NCI-H2081 (cell line): ENCODE measurements around the gene EXOSC7.
"Not testable (repeated sequence)": the region's sequence is repeated elsewhere in the genome, so short reads cannot be mapped to it uniquely, and the experiment has no call there.

Experiments
- DNase-seq, 2 experiments: peaks; one replicate each; lab custom pipeline; 2025; lab: John Stamatoyannopoulos, UW

The EXOSC7 gene

DNA sequence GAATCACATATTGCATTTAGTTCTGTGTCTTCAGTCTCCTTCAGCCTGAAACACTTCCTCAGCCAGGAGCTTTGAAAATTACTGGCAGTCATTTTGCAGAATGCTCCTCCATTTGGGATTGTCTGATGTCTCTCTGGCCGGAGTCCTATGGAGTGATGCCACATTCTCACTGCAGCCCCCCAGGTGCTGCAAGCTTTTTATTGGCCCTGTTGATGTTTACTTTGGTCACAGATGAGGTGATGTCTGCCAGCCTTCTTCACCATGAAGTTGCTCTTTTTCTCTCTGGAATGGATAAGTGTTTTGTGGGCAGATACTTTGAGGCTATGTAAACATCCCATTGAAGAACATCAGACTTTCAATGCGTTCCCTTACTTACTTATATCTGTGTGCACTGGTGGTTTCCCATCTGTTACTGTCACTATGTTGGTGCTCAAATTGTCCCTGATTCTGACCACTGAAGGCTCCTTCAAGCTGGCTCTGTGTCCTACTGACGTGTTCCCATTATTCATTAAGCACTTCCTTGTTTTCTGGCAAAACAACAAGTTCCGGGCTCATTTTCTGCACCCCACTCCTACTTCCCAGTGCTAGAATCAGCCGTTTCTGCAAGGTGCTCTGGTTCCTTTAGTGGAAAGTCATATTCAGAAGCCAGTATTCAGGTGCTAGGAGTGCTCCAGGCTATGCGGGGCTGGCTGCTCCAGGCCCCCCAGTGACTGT, 48.7 kb downstream of the EXOSC7 start:
- DNase-seq, result no peak

DNA sequence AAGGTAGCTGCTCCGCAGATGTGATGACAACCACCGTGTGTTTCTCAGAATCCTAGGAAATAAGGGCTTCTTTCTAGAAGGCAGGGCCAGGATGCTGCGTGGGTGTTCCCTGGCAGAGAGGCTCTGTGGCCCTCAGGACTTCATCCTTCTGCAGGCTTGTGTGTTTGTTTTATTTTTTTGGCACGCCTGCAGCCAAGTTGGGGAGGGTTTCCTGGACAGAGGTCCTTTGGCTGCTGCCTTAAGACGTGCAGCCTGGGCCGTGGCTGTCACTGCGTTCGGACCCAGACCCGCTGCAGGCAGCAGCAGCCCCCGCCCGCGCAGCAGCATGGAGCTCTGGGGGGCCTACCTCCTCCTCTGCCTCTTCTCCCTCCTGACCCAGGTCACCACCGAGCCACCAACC, 50.0 kb downstream of the EXOSC7 start, which contains the start of gene CLEC3B:
CLEC3B (plus strand) TSS at position 266 of the 400 bp plus-strand sequence; CDS start at position 326, 60 bp downstream.
- DNase-seq, result no peak

DNA sequence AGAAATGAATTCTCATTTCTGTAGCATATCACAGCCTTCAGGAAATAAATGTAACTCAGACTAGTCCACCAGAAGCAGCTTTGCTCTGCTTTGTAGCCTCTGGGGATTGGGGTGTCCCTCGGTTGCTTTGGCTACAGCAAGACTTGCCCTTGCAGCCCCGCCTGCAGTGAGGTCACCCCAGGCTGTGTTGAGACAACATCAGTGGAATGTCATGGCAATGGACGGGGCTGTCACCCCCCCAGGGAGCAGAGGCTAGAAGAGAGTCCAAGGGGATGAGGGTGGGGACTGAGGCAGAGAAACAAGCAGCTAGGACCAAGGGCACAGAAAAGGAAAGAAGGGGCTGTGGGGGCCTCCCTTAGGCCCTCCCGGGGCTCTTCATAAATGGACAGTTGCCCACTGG, 50.9 kb downstream of the EXOSC7 start:
- no peak for DNase-seq

DNA sequence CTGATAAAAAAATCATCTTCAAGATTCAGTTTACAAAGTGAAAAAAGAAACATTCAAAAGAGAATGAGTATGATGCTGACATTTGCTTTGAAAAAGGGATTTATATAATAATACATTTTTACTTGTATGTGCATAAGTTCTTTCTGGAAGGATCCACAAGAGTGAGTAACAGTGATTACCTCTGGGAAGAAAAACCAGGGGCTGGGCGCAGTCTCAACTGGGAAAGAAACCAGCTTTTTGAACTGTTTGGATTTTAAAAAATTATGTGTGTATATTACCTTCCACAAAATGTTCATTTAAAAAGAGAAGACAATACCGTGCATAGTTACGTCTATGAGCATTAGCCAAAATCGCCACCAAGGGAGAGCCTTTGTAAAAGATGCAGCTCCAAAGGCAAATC, 51.4 kb downstream of the EXOSC7 start:
- no peak for DNase-seq

DNA sequence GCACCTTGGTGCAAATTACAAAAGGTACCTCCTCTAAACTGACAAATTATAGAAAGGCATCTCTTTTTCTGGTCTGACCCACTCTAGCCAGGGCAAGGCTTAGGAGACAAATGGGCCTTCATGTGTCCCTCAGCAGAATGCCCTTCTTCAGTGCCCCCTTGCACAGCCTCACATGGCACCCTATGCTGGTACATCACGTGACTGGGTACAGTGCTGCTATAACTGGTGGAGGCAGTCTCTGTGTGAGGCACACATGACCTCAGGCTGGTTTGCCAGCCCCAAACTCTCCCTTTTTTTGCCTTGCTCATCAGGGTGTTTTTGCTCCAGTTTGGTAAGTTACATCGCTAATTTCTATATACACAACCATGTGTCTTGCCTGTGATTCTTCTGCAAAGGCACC, 53.2 kb downstream of the EXOSC7 start:
- DNase-seq, result no peak

DNA sequence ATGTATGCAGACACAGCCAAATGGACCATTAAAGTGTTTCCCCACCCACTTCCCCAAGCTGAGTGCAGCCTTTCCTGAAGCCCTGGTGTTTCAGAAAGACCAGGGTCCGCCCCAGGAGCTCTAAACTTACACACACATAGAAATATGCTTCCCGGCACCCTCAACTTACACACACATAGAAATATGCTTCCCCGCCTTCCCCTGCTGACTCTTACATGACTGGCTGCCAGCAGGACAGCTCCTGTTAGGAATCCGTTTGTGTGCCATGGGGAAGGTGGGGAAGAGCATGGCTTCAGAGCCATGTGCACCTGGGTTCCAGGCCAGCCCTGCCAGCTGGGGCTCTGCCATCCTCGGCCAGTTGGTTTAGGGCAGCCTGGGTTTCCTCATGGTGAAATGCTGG, 53.6 kb downstream of the EXOSC7 start:
- no peak for DNase-seq

DNA sequence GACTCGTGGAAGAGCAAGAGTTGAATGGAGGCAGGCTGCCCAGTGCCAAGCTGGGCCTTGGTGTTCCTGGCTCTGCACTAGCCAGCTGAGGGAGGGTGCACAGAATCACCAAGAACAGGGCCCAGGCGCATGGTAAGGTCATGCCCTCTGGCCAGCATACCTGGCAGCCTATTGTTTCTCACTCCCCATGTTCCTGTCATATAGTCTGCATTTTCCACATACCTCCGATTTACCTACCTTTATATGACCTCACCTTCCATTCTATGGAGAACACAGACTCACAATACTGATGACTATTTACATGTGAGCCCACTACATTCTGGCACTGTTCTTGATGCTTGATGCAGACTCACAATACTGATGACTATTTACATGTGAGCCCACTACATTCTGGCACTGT, 55.5 kb downstream of the EXOSC7 start:
- DNase-seq, result no peak

DNA sequence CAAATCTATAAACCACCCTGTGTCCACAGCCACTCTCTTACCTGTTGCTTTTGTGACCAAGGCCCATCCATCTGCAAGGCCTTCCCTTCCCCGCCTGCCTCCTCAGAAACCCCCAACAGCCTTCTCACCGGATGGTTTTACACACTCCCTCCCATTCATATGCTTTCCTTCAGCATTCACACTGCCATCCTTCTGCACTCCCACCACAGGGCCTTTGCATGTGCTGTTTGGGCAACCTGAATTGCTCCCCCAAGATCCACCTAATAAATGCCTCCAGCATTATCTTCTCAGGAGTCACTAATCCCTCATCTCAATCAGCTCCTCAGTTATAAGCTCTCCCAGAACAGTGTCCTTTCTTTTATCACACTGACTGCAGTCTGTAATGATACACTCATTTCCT, 56.1 kb downstream of the EXOSC7 start:
- DNase-seq, result no peak

DNA sequence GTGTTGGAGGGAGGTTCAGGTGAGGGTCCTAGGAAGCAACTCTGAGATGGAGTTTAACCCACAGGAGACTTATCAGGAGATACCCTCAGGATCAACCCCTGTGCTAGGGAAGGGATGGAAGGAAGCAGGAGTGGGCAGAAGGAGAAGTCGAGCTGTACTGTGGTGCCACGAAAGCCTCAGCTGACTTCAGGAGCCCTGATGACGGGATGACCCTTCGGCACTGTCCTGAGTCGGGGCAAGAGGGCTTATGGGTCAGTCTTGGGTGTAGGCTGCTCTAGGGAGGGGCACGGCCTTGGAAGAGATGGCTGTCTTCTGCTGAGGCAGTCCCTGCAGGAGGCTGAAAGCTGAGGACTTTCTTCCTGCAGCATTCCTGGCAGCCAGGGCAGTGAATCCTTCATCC, 57.7 kb downstream of the EXOSC7 start:
- DNase-seq, result no peak

DNA sequence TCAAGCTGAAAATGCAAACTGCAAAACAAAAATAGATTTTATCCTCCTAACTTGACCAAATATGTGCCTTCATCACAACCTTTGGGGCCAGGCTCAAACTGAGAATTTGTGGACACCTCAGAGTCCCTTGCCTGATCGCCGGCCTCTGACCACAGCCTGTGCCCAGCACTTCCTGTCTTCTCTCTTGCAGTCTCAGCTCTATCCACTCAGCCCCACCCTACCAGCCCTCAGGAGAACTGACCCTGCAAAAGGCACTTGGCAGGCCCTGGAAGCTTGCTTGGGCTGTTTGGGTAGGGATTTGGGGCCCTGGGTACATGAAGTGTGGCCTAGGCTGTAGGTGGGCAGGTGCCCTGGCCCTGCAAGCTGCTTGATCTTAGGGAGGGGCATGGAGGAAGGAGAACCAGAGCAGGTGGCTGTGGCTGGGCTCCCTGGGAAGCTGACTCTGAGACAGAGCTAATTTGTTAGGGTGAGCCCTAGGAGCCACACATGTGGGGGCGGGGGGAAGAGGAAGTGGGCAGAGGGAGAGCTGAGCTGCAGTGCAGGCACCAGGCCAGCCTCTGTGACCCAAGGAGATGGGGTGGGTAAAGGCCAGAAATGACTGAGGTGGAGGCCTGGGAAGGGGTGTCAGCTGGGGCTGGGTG, 58.7 kb downstream of the EXOSC7 start:
- no peak for DNase-seq

DNA sequence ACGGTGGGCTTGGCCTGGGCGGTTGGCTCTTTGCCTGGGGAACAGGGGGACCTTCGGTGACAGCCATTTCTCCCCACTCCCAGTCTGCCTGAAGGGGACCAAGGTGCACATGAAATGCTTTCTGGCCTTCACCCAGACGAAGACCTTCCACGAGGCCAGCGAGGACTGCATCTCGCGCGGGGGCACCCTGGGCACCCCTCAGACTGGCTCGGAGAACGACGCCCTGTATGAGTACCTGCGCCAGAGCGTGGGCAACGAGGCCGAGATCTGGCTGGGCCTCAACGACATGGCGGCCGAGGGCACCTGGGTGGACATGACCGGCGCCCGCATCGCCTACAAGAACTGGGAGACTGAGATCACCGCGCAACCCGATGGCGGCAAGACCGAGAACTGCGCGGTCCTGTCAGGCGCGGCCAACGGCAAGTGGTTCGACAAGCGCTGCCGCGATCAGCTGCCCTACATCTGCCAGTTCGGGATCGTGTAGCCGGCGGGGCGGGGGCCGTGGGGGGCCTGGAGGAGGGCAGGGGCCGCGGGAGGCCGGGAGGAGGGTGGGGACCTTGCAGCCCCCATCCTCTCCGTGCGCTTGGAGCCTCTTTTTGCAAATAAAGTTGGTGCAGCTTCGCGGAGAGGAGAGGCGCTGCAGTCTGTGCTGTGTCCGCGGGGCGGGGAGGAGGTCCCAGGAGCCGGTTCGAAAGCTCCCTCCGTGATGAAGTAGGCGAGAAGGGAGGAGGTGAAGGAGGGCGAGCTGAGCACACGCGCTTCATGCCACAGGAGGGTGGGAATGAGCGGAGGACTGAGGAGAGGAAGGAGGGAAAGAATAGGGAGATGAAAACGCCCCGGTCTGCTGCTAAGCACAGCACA, 59.6 kb downstream of the EXOSC7 start:
- no peak for DNase-seq

DNA sequence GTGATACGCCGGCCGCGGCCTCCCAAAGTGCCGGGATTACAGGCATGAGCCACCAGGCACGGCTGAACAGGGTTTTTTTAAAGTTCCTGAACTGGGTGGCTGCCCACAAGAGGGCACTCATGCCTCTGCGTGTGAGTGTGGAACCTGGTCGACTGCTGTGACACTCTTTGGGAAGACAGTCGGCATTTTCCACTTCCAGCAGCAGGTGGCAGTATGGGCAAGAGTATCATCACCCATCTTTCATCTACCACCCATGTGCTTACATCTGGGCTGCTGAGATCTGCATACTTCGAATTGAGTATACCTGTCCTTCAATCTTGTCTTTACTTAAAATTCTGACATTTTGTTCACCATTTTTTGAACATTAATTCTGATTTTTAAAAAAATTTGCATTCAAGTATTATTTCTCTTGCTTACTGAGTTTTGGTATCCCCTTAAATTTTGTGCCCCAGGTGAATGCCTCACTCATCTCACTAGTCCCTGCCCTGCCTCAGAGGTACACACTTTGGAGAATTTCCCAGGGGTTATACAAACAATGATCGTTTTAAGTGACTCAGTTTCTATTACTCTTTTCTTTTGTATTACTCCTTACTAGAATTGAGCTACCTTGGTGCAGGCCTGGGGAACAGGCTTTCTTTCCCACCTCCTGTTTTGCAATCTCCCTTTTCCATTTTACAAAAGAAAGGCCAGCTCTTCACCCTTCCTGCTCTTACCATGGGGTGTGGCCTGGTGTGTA, 61.8 kb downstream of the EXOSC7 start:
- peak; percentile 86 to 87 for DNase-seq

DNA sequence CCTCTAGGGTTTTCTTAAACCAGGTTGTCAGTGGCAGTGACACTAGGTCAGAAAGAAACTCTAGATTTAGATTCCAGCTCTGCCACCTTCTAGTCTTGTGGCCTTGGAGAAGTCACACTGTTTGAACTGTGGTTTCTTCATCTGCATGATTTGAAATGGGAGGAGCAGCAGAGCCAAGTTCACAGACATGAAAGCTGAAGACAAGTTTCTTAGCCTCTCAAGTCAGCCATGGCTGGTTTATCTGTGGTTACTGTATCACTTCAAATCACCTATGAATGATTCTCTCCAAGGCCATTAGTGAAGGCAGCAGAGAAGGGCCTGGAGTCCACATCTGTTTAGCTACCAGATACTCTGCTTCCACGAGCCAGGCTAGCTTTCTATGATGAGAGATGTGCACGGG, 65.6 kb downstream of the EXOSC7 start:
- no peak for DNase-seq

DNA sequence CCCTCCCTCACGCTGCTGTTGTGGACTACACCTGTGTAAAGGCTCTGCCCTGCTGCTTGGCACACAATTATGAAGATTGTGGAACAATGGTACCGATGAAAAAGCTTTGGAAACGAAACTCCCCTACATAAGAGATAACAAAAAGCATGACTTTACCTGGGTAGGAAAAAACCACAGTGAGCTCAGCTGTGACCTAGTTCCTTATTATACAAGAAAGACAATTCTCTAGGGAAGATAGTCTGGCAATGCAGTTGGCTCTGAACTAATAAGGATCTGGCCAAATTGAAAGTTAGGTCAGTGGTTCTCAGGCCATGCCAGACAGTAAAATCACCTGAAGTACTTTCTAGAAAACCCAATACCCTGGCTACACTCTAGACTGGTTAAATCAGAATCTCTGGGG, 66.1 kb downstream of the EXOSC7 start:
- no peak for DNase-seq

DNA sequence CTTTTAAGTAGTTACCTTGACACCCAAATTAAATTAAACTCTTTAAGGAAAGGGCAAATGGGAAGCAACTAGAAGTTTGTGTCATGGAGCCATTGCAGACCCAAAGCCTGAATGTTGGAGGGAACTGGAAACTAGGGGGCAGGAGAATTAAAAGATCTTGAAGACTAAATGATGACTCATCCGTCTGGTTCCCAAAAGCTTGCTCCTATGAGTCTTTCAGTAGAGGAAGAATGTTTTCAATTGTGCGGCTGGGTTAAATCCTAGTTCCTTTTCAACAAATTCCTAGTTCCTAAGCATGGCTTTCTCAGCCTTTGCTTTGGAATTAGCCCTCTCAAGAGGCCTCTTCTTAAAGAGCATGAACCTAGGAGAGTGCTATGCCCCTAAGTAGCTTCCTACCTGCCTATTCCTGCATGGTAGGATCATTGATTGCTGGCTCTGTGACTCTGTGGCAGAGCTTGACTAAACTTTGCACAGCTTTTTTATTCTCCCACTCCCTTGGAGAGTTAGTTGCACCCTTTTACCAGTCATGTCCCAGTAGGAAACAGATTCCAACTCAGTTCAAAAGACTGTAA, 67.8 kb downstream of the EXOSC7 start:
- DNase-seq, result no peak

DNA sequence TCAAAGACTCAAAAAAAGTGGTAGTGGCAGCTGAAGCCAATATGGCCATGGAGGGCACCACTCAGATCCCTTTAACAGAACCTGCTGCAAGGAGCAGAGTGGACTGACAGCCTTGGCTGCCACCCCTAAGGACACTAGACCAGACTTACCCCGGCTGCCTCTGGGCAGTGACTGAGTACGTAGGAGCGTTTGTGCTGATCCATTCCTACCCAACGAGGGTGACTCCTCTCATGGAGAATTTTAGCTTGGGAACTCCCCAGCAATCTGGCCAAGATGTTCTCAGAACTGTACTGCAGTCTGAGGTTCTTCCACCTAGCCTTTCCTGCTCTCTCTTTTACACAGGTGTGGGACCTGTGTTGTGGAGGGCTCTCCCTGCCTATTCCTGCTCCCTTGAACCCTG, 72.2 kb downstream of the EXOSC7 start:
- DNase-seq, result no peak

DNA sequence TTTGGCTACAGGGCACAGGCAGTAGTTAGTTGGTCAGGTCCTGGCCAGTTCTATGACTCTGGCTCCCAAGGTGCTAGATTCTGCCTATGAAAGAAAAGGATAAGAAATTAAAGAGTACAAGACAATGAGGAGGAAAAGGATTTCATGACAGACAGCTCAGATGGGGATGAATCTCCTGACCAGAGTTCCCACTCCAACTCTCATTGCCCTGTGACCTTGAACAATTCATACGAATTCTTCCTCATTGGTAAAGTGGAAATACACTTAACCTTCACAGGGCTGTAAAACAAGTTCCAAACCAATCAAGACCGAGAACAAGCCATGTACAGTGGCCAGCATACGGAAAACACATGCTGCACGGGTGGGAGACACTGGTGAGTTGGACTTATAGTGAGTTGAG, 73.8 kb downstream of the EXOSC7 start:
- no peak for DNase-seq

DNA sequence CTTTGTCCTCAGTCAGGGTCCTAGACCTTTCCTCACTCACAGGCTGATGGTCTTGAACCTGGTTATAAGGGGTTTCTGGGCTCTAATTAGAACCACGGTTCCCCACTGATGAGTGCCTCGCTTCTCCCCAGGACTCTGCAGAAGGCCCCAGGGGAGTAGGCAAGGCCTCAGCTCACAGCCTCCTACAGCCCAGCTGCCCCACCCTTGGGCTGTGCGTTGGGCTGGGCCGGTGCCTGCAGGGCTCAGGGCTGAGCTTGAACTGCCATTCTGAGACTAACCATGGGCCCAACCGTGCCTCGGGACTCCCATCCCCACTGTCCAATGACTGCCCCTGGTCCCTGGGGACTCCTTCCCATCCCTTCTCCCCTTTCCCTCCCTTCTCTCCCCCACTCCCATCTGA, 75.6 kb downstream of the EXOSC7 start:
- DNase-seq, result no peak

DNA sequence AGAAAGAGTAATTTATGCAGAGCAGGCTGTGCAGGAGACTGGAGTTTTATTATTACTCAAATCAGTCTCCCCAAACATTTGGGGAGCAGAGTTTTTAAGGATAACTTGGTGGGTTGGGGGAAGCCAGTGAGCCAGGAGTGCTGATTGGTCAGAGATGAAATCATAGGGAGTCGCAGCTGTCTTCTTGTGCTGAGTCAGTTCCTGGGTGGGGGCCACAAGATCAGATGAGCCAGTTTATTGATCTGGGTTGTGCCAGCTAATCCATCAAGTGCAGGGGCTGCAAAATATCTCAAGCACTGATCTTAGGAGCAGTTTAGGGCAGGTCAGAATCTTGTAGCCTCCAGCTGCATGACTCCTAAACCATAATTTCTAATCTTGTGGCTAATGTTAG, 77.8 kb downstream of the EXOSC7 start:
- DNase-seq, result not testable (repeated sequence)

DNA sequence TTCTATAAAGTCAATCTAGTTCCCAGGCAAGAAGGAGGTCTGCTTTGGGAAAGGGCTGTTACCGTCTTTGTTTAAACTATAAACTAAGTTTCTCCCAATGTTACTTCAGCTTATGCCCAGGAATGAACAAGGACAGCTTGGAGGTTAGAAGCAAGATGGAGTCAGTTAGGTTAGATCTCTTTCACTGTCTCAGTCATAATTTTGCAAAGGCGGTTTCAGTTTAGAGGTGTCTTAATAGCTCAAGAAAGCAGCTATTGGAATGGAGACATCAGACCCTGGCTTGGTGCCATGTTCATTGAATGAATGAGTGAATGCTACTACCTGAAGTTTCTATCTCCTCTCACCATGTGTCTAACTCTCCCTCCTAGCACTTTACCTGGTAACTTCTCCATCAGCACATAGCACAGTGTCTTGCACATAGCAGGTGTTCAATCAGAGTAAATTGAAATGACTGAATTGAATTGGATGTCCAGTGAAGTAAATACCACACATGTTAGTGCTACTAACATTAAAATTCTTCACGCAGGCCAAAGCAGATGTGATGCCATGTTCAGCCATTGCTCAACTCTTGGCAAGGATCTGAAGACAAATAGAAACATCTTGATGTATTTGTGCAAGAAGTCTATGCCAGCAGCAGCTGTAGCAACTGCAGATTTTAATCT, 78.3 kb downstream of the EXOSC7 start:
- DNase-seq, result no peak

DNA sequence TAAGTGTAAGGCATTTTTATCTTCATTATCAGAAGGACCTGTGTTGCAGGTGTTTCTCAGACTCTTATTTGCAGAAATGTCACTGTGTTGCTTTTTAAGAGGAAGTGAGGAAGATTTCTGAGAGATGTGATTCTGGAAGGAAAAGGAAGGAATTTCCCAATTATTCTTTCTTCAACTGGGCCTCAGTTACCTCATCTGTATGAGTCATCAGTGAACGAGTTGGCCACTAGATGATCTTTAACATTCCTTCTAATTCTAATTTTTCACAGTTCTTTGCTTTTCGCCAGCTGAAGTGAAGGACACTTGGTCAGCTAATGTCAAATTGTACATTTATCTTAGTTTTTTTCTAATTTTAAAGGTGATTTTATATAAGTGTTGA, 79.0 kb downstream of the EXOSC7 start:
- no peak for DNase-seq
